ENCODE results near the gene GNAT2.

DNA sequence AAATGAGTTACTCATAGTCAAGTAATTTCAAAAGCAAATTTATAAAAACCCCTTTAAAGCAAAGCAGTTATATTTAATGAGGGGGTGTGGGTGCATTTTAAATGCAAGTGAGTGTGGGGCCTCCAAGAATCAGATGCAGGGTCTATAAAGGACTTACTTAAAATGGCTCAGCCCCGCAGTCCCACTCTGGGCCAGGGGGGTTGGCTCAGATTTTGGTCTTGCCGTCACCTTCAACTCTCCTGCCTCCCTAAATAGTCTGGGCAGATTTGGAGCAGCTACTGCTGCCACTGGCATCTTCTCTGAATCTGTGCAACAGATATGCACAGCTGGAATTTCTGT lies 16.4 kb upstream of the GNAT2 start:
- no peak for TF ChIP-seq CTCF (IDR thresholded peaks at IDR 0.05)
- no peak for TF ChIP-seq POLR2A (IDR thresholded peaks at IDR 0.05)
- TF ChIP-seq EP300 (IDR thresholded peaks at IDR 0.05): no peak
- TF ChIP-seq POLR2AphosphoS5 (IDR thresholded peaks at IDR 0.05): no peak

Measured in gastroesophageal sphincter (tissue), 3 donors.